Epithelial cell of esophagus (primary cell): ENCODE measurements around the gene KCNMA1.

Experiments used
- DNase-seq: peaks from one replicate; pipeline ENCODE4 v3.0.0; 2010; ENCODE audit warnings: low read depth
- H3K4me3 ChIP-seq: 2 replicates; pipeline ENCODE4 v1.5.1; 2011; ENCODE audit warnings: mild to moderate bottlenecking, low read length, control low read depth
- CTCF ChIP-seq: IDR thresholded peaks from 2 replicates; pipeline ENCODE4 v1.5.1; 2011; ENCODE audit warnings: low read depth, mild to moderate bottlenecking, low read length, control low read depth, inconsistent platforms; ENCODE audit not compliant: insufficient read depth; ENCODE audit errors: missing control alignments

Gene KCNMA1

DNA sequence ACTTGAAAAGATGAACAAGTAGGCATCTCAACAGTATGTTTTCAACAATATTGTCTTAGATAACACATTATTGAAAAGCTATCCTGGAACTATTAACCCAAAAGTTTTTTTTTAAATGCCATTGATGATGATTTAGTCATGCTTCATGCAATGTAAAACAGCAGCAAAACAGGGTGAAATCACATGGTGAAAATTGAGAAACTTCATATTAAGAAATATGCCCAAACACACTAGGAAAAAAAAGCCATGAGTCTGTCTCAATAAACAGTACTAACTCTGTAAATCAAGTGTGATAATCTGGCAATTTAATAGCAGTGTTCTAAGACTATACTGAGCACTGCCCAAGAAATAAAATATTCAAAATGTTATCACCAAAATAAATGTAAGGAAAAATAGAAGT, 613.1 kb downstream of the KCNMA1 start:
- no peak overlapping the region for H3K4me3 ChIP-seq
- TF ChIP-seq CTCF: no peak
- no peak for DNase-seq

- no peak for TF ChIP-seq CTCF
- no peak for DNase-seq
- H3K4me3 ChIP-seq: no peak overlapping the region
These were observed 614.2 kb downstream of the KCNMA1 start for GRCh38 chr10:77023396-77023795.

DNA sequence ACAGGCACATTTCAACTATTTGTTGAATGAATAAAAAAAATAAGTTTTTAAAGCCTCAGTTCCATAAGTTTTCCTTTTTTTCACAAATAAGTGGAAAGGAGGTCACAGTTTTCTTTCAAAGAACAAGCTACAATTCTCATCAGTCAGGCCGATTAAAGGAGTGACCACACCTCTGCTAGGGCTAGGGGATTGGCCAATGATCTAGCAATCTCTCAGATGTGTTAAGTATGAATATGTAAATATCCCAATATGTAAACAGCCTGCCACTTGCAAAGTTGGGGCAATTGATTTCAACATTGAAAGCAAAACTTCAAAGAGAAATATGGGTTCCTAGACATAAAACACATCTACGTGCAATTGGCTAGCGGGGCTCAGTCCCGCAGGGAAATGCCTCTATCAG, 614.9 kb downstream of the KCNMA1 start:
- no peak for TF ChIP-seq CTCF
- H3K4me3 ChIP-seq: no peak overlapping the region
- DNase-seq: no peak

- H3K4me3 ChIP-seq: no peak overlapping the region
- no peak for DNase-seq
- no peak for TF ChIP-seq CTCF
These were observed 615.6 kb downstream of the KCNMA1 start for GRCh38 chr10:77021966-77022490.

DNA sequence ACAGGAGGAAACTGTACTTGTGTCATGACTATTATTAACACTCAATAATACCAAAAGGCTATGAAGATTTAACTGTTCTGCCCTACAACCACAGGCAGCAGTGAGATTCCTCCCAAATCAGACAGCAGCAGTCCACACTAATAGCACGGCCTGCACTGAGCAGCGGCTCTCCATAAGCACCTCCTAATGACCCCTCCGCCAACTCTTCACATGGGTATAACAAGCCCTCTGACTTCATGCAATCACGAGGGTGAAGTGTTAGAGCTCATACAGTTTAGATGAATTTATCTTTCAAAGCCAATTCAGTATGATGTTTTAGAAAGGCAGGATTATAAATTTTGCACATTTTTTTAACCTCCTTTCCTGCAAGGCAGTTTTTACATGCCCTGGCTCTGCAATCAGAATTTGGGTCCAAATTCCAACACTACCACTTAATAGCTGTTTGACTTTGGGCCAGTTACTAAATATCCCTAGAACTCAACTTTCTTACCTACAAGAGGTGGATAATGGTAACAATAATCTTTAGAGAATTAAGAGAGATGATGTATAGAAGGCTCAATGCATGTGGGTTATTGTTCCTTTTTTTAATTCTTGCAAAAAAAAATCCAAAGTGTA, 617.1 kb downstream of the KCNMA1 start:
- H3K4me3 ChIP-seq: no peak overlapping the region
- no peak for TF ChIP-seq CTCF

DNA sequence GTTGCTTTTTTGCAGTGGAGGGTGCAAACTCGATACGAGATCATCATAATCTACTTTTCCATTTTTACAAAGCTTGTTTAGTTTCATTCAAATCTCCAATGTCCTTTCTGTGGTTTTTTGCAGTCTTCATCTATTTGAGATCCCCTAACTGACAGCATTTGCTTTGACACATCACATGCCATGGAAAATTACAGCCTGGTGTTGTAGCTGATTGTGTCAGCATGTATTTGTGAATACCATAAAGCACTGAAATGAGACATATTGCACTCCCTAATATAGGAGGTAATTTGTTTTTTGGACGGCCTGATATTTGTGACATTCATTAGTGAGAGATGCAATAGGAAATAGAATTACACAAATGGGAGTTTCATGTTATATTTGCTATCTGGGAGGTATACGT, 620.8 kb downstream of the KCNMA1 start:
- H3K4me3 ChIP-seq: no peak overlapping the region
- no peak for TF ChIP-seq CTCF
- DNase-seq: no peak

More for the DNA sequence above, 617.1 kb downstream of the KCNMA1 start:
- DNase-seq: no peak

DNA sequence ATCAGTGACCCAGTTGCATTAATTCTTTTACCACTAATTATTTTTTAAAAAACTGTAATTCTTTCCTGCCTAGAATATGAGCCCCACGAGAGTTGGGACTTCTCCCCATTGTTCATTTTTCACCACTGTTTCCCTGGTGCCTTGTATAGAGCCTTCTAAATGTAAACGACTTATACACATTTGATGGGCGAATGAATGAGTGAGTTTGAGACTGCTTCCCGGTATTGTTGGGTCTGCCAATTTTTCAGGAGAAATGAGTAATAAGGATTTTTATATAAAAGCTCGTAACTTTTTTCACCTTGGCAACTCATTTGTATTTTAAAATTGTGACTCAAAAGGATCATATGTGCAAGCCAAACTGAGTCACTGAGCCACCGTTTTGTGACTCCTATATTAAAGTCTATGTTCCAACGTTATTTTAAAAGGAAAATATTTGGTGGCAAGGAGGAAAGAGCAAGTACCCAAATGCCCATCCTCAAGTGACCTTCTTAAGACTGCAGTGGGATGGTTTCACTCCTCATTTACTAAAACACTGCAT, 621.3 kb downstream of the KCNMA1 start:
- H3K4me3 ChIP-seq: no peak overlapping the region
- TF ChIP-seq CTCF: no peak
- DNase-seq: no peak
